SK-N-SH treated with all-trans-retinoic acid at 6 μM for 48 hours (cell line): ENCODE measurements around the gene RRP12.

Experiments used
- ARNTL ChIP-seq: fragments of 450-650 bp; formaldehyde crosslinking; IDR thresholded peaks from 2 replicates; pipeline ENCODE4 v1.5.0; 2020; ENCODE audit warnings: low read depth, mild to moderate bottlenecking, moderate library complexity, borderline replicate concordance
- BACH2 ChIP-seq: fragments of 250-450 bp; sonication (Bioruptor Pico); IDR thresholded peaks from 2 replicates; pipeline ENCODE4 v1.9.0; 2021; ENCODE audit warnings: mild to moderate bottlenecking, borderline replicate concordance
- ESRRG ChIP-seq: fragments of 250-450 bp; sonication (Bioruptor Pico); IDR thresholded peaks from 2 replicates; pipeline ENCODE4 v1.6.1; 2021; ENCODE audit warnings: mild to moderate bottlenecking
- ISL1 ChIP-seq: fragments of 250-450 bp; sonication (Bioruptor Pico); IDR thresholded peaks from 2 replicates; pipeline ENCODE4 v2.1.2; 2022; ENCODE audit warnings: mild to moderate bottlenecking, moderate library complexity
- RARB ChIP-seq: fragments of 250-450 bp; sonication (Bioruptor Pico); IDR thresholded peaks from 2 replicates; pipeline ENCODE4 v1.8.0; 2021; ENCODE audit warnings: mild to moderate bottlenecking, moderate library complexity
- SNAI2 ChIP-seq: fragments of 250-450 bp; sonication (Bioruptor Pico); IDR thresholded peaks from 2 replicates; pipeline ENCODE4 v1.5.0; 2020; ENCODE audit warnings: mild to moderate bottlenecking, moderate library complexity
- ZC3H10 ChIP-seq: fragments of 250-450 bp; sonication (Bioruptor Pico); IDR thresholded peaks from 2 replicates; pipeline ENCODE4 v1.5.1; 2021; ENCODE audit warnings: mild to moderate bottlenecking, moderate library complexity
- ZFP3 ChIP-seq: fragments of 250-450 bp; sonication (Bioruptor Pico); IDR thresholded peaks from 2 replicates; pipeline ENCODE4 v1.5.0; 2020; ENCODE audit warnings: mild to moderate bottlenecking, moderate library complexity
- ZFP30 ChIP-seq: fragments of 450-650 bp; formaldehyde crosslinking; IDR thresholded peaks from 2 replicates; pipeline ENCODE4 v1.5.0; 2022; ENCODE audit warnings: mild to moderate bottlenecking, moderate library complexity
- ZNF70 ChIP-seq: fragments of 450-650 bp; formaldehyde crosslinking; IDR thresholded peaks from 2 replicates; pipeline ENCODE4 v1.5.0; 2020; ENCODE audit warnings: mild to moderate bottlenecking, moderate library complexity
- ZNF8 ChIP-seq: fragments of 450-650 bp; formaldehyde crosslinking; IDR thresholded peaks from 2 replicates; pipeline ENCODE4 v1.5.0; 2020; ENCODE audit warnings: mild to moderate bottlenecking, moderate library complexity
- TF ChIP-seq, protein P1 (sequence below): fragments of 250-450 bp; sonication (Bioruptor Pico); IDR thresholded peaks from 2 replicates; pipeline ENCODE4 v1.8.0; 2021; ENCODE audit warnings: low read depth, mild to moderate bottlenecking, moderate library complexity, borderline replicate concordance
- TF ChIP-seq, protein P2 (sequence below): fragments of 250-450 bp; sonication (Bioruptor Pico); IDR thresholded peaks from 2 replicates; pipeline ENCODE4 v1.8.0; 2020; ENCODE audit warnings: mild to moderate bottlenecking, moderate library complexity, borderline replicate concordance

DNA sequence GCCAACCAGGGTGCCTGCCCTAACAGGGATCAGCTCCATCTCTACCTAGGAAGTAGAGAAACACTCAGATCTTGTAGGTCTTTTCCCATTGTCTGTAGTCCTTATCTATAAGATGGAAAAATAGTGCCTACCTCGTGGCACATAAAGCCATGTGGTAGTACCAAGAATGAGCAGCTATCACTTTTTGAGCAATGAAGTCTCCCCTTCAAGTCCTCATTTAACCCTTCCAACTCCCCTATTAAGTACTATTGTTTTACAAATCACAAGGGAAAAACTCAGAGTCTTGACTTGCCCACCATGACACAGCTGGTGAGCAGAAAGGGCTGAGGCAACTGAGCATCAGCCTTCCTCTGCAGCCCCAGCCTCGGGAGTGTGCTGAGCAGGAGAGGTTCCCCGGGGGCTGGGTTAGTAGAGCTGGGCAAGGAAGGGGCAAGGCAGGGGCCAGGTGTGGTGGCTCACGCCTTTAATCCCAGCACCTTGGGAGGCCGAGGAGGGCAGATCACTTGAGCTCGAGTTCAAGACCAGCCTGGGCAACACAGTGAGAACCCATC, 69.9 kb downstream of the RRP12 start:
- no peak for TF ChIP-seq ISL1
- TF ChIP-seq, protein P1, sequence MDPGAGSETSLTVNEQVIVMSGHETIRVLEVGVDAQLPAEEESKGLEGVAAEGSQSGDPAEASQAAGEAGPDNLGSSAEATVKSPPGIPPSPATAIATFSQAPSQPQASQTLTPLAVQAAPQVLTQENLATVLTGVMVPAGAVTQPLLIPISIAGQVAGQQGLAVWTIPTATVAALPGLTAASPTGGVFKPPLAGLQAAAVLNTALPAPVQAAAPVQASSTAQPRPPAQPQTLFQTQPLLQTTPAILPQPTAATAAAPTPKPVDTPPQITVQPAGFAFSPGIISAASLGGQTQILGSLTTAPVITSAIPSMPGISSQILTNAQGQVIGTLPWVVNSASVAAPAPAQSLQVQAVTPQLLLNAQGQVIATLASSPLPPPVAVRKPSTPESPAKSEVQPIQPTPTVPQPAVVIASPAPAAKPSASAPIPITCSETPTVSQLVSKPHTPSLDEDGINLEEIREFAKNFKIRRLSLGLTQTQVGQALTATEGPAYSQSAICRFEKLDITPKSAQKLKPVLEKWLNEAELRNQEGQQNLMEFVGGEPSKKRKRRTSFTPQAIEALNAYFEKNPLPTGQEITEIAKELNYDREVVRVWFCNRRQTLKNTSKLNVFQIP = no peak
- TF ChIP-seq ESRRG = no peak
- TF ChIP-seq ZNF70 (CRISPR knock-in tag) = no peak
- TF ChIP-seq ARNTL (CRISPR knock-in tag) = no peak
- no peak for TF ChIP-seq ZFP3 (CRISPR knock-in tag)
- no peak for TF ChIP-seq BACH2 (CRISPR knock-in tag)
- TF ChIP-seq, protein P2, sequence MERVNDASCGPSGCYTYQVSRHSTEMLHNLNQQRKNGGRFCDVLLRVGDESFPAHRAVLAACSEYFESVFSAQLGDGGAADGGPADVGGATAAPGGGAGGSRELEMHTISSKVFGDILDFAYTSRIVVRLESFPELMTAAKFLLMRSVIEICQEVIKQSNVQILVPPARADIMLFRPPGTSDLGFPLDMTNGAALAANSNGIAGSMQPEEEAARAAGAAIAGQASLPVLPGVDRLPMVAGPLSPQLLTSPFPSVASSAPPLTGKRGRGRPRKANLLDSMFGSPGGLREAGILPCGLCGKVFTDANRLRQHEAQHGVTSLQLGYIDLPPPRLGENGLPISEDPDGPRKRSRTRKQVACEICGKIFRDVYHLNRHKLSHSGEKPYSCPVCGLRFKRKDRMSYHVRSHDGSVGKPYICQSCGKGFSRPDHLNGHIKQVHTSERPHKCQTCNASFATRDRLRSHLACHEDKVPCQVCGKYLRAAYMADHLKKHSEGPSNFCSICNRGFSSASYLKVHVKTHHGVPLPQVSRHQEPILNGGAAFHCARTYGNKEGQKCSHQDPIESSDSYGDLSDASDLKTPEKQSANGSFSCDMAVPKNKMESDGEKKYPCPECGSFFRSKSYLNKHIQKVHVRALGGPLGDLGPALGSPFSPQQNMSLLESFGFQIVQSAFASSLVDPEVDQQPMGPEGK (CRISPR knock-in tag) = no peak
- TF ChIP-seq RARB = no peak
- TF ChIP-seq ZC3H10 (CRISPR knock-in tag) = no peak
- no peak for TF ChIP-seq SNAI2
- TF ChIP-seq ZNF8 (CRISPR knock-in tag) = no peak
- no peak for TF ChIP-seq ZFP30 (CRISPR knock-in tag)
